ENCODE measurements around the gene TCTN3.
"Not testable (repeated sequence)": the region's sequence is repeated elsewhere in the genome, so short reads cannot be mapped to it uniquely, and the experiment has no call there.

Gene TCTN3

GRCh38 chr10:95675403-95676116 is 18.2 kb downstream of the TCTN3 start:
- no peak for DNase-seq

GRCh38 chr10:95674643-95675042 is 19.1 kb downstream of the TCTN3 start:
- DNase-seq: no peak

- DNase-seq: not testable (repeated sequence)
Observed at GRCh38 chr10:95672641-95673040, 21.1 kb downstream of the TCTN3 start.

- no peak for DNase-seq
Observed at GRCh38 chr10:95664543-95664942, 29.2 kb downstream of the TCTN3 start.

- DNase-seq: no peak
Observed at GRCh38 chr10:95663496-95663895, 30.2 kb downstream of the TCTN3 start.

GRCh38 chr10:95661818-95662217 is 31.9 kb downstream of the TCTN3 start:
- DNase-seq: no peak

- DNase-seq: peak; percentile 49
Observed at GRCh38 chr10:95660283-95660682, 33.4 kb downstream of the TCTN3 start.

GRCh38 chr10:95657250-95657649 is 36.5 kb downstream of the TCTN3 start:
- no peak for DNase-seq

- peak; percentile 92 for DNase-seq
Observed at GRCh38 chr10:95656291-95657164, 37.2 kb downstream of the TCTN3 start, which contains the start of gene ALDH18A1. Gene ALDH18A1, minus strand, starts transcription at chr10:95656711. Its CDS starts 3,334 bp downstream, at chr10:95653377.

- DNase-seq: peak; percentile 8
Observed at GRCh38 chr10:95655571-95656290, 38.0 kb downstream of the TCTN3 start.

- no peak for DNase-seq
Observed at GRCh38 chr10:95653895-95654294, 39.8 kb downstream of the TCTN3 start.

GRCh38 chr10:95651346-95652060 is 42.2 kb downstream of the TCTN3 start:
- DNase-seq: peak; percentile 47

GRCh38 chr10:95650232-95650631 is 43.5 kb downstream of the TCTN3 start:
- no peak for DNase-seq

GRCh38 chr10:95648138-95648537 is 45.6 kb downstream of the TCTN3 start:
- no peak for DNase-seq

GRCh38 chr10:95646160-95646559 is 47.6 kb downstream of the TCTN3 start:
- no peak for DNase-seq

- no peak for DNase-seq
Observed at GRCh38 chr10:95644901-95645300, 48.8 kb downstream of the TCTN3 start.

GRCh38 chr10:95640891-95641315 is 52.8 kb downstream of the TCTN3 start:
- DNase-seq: no peak

- DNase-seq: no peak
Observed at GRCh38 chr10:95637911-95638310, 55.8 kb downstream of the TCTN3 start.

- DNase-seq: no peak
Observed at GRCh38 chr10:95637140-95637539, 56.6 kb downstream of the TCTN3 start.

- DNase-seq: no peak
Observed at GRCh38 chr10:95635319-95635733, 58.4 kb downstream of the TCTN3 start.

- DNase-seq: no peak
Observed at GRCh38 chr10:95628786-95629185, 64.9 kb downstream of the TCTN3 start.

- DNase-seq: no peak
Observed at GRCh38 chr10:95626500-95626899, 67.2 kb downstream of the TCTN3 start.

GRCh38 chr10:95620415-95620814 is 73.3 kb downstream of the TCTN3 start:
- DNase-seq: not testable (repeated sequence)
